Esophagus (tissue), 2 donors: ENCODE results near the gene GPRC5A. TPM values are rescaled to one million over a fixed set of nuclear protein-coding genes. Genes with fewer than 3 reads are reported as not detected.

Source experiments
- H3K27ac ChIP-seq, 2 donors: one replicate each; pipeline ENCODE4 v1.5.1; 2013; ENCODE audit warnings: low read depth in 2 of 2, mild to moderate bottlenecking in 2 of 2, inconsistent platforms in 1 of 2, low read length in 1 of 2, moderate library complexity in 1 of 2
- H3K27me3 ChIP-seq, 2 donors: one replicate each; pipeline ENCODE4 v1.6.1; 2013; ENCODE audit warnings: low read length in 2 of 2, control low read depth in 1 of 2, mild to moderate bottlenecking in 1 of 2; ENCODE audit not compliant: insufficient read depth in 2 of 2, control insufficient read depth in 1 of 2
- H3K36me3 ChIP-seq, 2 donors: one replicate each; pipeline ENCODE4 v1.6.1; 2013; ENCODE audit warnings: low read length in 1 of 2; ENCODE audit not compliant: control insufficient read depth in 2 of 2, insufficient read depth in 2 of 2
- H3K4me1 ChIP-seq, 2 donors: one replicate each; pipeline ENCODE4 v1.6.1; 2013; ENCODE audit warnings: low read length in 1 of 2; ENCODE audit not compliant: control insufficient read depth in 2 of 2, insufficient read depth in 2 of 2
- H3K4me3 ChIP-seq, 2 donors: one replicate each; pipeline ENCODE4 v1.5.1; 2013; ENCODE audit warnings: low read length in 2 of 2, mild to moderate bottlenecking in 2 of 2, low read depth in 1 of 2, moderate library complexity in 1 of 2
- H3K9me3 ChIP-seq, 2 donors: one replicate each; pipeline ENCODE4 v1.6.1; 2013; ENCODE audit warnings: mild to moderate bottlenecking in 2 of 2, low read depth in 1 of 2, low read length in 1 of 2, moderate library complexity in 1 of 2; ENCODE audit not compliant: control insufficient read depth in 2 of 2, insufficient read depth in 1 of 2
- WGBS, 2 donors: extraction: QIAGEN DNeasy Blood & Tissue Kit; methylation state at CpG; one replicate each; pipeline ENCODE4 v1.1.7; 2013; 5-methylcytosine and 5-hydroxymethylcytosine counted together
- polyA plus RNA-seq, 2 donors: library from polyadenylated mRNA; stranded (reverse); fragments of 200-250 nt; gene quantifications; one replicate each; pipeline ENCODE4 v1.2.3, GENCODE V29; 2013
- donor health status: healthy with polysubstance abuse.
- donor health status: Bipolar disorder and iron deficiency.

The GPRC5A gene
- polyA plus RNA-seq, 2 donors = 15.0 to 15.4 TPM

DNA sequence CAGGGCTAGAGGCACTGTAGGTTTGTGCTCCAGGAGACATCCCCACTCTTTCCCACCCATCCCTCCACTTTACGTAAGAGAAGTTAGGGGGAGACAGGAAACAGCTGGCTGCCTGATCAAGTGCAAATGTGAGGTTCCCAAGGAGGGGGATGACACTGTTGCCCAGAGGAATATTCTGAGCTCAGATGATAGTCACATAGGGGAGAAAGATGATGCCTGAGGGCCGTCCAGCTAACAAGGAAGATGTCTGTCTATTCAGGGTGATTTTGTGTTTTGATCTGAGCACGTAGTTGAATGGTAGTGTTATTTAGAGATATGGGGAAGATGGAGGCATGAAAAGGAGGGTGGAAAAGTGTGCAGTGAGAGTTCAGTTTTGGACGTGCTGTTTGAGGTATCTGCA is 74.5 kb downstream of the GPRC5A start:
- H3K36me3 ChIP-seq = peaks cover 0 to 2% of the 10 kb centered on the region in 2 donors
- no peaks in the 10 kb centered on the region for H3K4me1 ChIP-seq
- no peaks in the 10 kb centered on the region for H3K9me3 ChIP-seq
- no peaks in the 10 kb centered on the region for H3K27me3 ChIP-seq
- H3K27ac ChIP-seq = no peak overlapping the region
- H3K4me3 ChIP-seq = no peak overlapping the region
- WGBS, 2 donors = 78% methylated on average over 4 of the region's 4 CpGs

Other genes with a start within 250 kb of the GPRC5A start
- under 1 TPM; 0.20 to 0.24 TPM for gene GPR19, start 195.4 kb upstream of the GPRC5A start, polyA plus RNA-seq
- 10 to 100 TPM; 17.5 to 26.2 TPM for gene CDKN1B, start 174.2 kb upstream of the GPRC5A start, polyA plus RNA-seq
- gene APOLD1, start 105.9 kb upstream of the GPRC5A start, polyA plus RNA-seq = 1 to 10 TPM in 1 of 2 donors, under 1 TPM in 1; 0.77 to 2.4 TPM
- 10 to 100 TPM; 17.7 to 33.4 TPM for gene DDX47, start 78.2 kb upstream of the GPRC5A start, polyA plus RNA-seq
- under 1 TPM; 0.31 to 0.69 TPM for gene GPRC5D, start 60.6 kb downstream of the GPRC5A start, polyA plus RNA-seq
- 10 to 100 TPM; 28.6 to 39.1 TPM for gene HEBP1, start 108.7 kb downstream of the GPRC5A start, polyA plus RNA-seq
- gene FAM234B, start 152.8 kb downstream of the GPRC5A start, polyA plus RNA-seq = 1 to 10 TPM in 1 of 2 donors, under 1 TPM in 1; 0.84 to 1.1 TPM
- under 1 TPM in 1 of 2 donors, not detected in 1; 0.04 TPM for gene GSG1, start 212.1 kb downstream of the GPRC5A start, polyA plus RNA-seq